Prostate gland (tissue), 2 donors: ENCODE results near the gene KCNQ1.

Source experiments
- POLR2A ChIP-seq: fragments of 450-650 bp; IDR thresholded peaks from one replicate; pipeline ENCODE4 v1.6.1; 2016; ENCODE audit warnings: antibody characterized with exemption, mild to moderate bottlenecking
- POLR2AphosphoS5 ChIP-seq: sonication (generic); formaldehyde crosslinking; IDR thresholded peaks from one replicate; pipeline ENCODE4 v1.6.1; 2017; ENCODE audit warnings: antibody characterized with exemption
- TF ChIP-seq, protein P1 (sequence below), 4 experiments: fragments of 200-600 bp in 2 of 4; fragments of 450-650 bp in 2 of 4; sonication (generic) in 2 of 4; IDR thresholded peaks; 1 replicate in 3 of 4; 2 replicates in 1 of 4; pipeline ENCODE4 v1.5.1; 2016 to 2019; ENCODE audit warnings: antibody characterized with exemption in 4 of 4, mild to moderate bottlenecking in 2 of 4, moderate library complexity in 2 of 4

GRCh38 chr11:2540223-2540991 lies 95.6 kb downstream of the KCNQ1 start:
- no peak for TF ChIP-seq POLR2A
- TF ChIP-seq, protein P1, sequence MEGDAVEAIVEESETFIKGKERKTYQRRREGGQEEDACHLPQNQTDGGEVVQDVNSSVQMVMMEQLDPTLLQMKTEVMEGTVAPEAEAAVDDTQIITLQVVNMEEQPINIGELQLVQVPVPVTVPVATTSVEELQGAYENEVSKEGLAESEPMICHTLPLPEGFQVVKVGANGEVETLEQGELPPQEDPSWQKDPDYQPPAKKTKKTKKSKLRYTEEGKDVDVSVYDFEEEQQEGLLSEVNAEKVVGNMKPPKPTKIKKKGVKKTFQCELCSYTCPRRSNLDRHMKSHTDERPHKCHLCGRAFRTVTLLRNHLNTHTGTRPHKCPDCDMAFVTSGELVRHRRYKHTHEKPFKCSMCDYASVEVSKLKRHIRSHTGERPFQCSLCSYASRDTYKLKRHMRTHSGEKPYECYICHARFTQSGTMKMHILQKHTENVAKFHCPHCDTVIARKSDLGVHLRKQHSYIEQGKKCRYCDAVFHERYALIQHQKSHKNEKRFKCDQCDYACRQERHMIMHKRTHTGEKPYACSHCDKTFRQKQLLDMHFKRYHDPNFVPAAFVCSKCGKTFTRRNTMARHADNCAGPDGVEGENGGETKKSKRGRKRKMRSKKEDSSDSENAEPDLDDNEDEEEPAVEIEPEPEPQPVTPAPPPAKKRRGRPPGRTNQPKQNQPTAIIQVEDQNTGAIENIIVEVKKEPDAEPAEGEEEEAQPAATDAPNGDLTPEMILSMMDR (IDR thresholded peaks at IDR 0.05) = no peak
- no peak for TF ChIP-seq POLR2AphosphoS5
